Endothelial cell of umbilical vein (primary cell): ENCODE results near the gene UNC5B. TPM values are rescaled to one million over a fixed set of nuclear protein-coding genes. Genes with fewer than 3 reads are reported as not detected.

Source experiments
- BruUV-seq: library from RNA; stranded (reverse); fragments of 400-500 nt; replicated peaks from 2 replicates; lab custom pipeline; 2021; lab: Mats Ljungman, UMichigan
- CTCF ChIA-PET: fragments of 300-600, 350-600 bp; sonication (Branson Sonifier 250); formaldehyde crosslinking; loops from one replicate; lab custom pipeline; 2021; ENCODE audit warnings: antibody characterized with exemption, inconsistent platforms; lab: Charles Lee
- POLR2A ChIA-PET: fragments of 300-600, 350-600 bp; sonication (Branson Sonifier 250); formaldehyde crosslinking; loops from one replicate; lab custom pipeline; 2021; ENCODE audit warnings: antibody characterized with exemption, inconsistent platforms; lab: Charles Lee
- DNase-seq: peaks from one replicate; pipeline ENCODE4 v3.0.0-alpha.2; 2011; ENCODE audit warnings: low read depth, low spot score
- FAIRE-seq: peaks from 2 replicates; lab custom pipeline; 2011; peaks lifted over from hg19 to GRCh38; lab: Jason Lieb, UNC
- H2AFZ ChIP-seq: 2 replicates; pipeline ENCODE4 v1.6.0; 2012; ENCODE audit warnings: low read depth, low read length, control low read depth, inconsistent platforms
- H3K27ac ChIP-seq: 2 replicates; pipeline ENCODE4 v1.5.1; 2011; ENCODE audit warnings: low read depth, mild to moderate bottlenecking, control low read depth, low read length, moderate library complexity; ENCODE audit not compliant: insufficient read depth
- H3K27me3 ChIP-seq, 2 experiments: 2 replicates each; pipeline versions ENCODE4 v1.6.0 to v1.6.1; 2011; ENCODE audit warnings: low read length in 2 of 2, mixed read lengths in 1 of 2; ENCODE audit not compliant: control insufficient read depth in 2 of 2, insufficient read depth in 2 of 2
- H3K36me3 ChIP-seq, 2 experiments: 2 replicates in 1 of 2; 3 replicates in 1 of 2; pipeline ENCODE4 v1.5.1; 2011; ENCODE audit warnings: low read length in 2 of 2, mild to moderate bottlenecking in 1 of 2, moderate library complexity in 1 of 2; ENCODE audit not compliant: control insufficient read depth in 2 of 2, insufficient read depth in 2 of 2; ENCODE audit errors: extremely low read depth in 1 of 2
- H3K4me1 ChIP-seq: 3 replicates; pipeline ENCODE4 v1.5.1; 2011; ENCODE audit warnings: mild to moderate bottlenecking, low read length; ENCODE audit not compliant: control insufficient read depth, insufficient read depth; ENCODE audit errors: extremely low read depth
- H3K4me2 ChIP-seq: 2 replicates; pipeline ENCODE4 v1.6.1; 2011; ENCODE audit warnings: low read length, control low read depth, mixed read lengths; ENCODE audit not compliant: insufficient read depth
- H3K4me3 ChIP-seq, 3 experiments: fragments of 200-600 bp in 1 of 3; sonication (generic), shearing (Covaris generic) in 1 of 3; replicated peaks in 1 of 3; 2 replicates each; pipeline ENCODE4 v1.5.1; 2011 to 2016; ENCODE audit warnings: control low read depth in 3 of 3, low read length in 3 of 3, mild to moderate bottlenecking in 2 of 3, inconsistent platforms in 1 of 3, low read depth in 1 of 3, moderate library complexity in 1 of 3; ENCODE audit not compliant: insufficient read depth in 1 of 3
- H3K79me2 ChIP-seq: 2 replicates; pipeline ENCODE4 v1.6.0; 2012; ENCODE audit warnings: low read length, inconsistent platforms; ENCODE audit not compliant: control insufficient read depth, insufficient read depth
- H3K9ac ChIP-seq: replicated peaks from 2 replicates; pipeline ENCODE3; 2011; ENCODE audit warnings: low read length, control low read depth; ENCODE audit not compliant: insufficient read depth; ENCODE audit errors: extremely low read depth
- H3K9me1 ChIP-seq: replicated peaks from 3 replicates; pipeline ENCODE4 v1.6.0; 2011; ENCODE audit warnings: mild to moderate bottlenecking, low read length; ENCODE audit not compliant: control insufficient read depth, insufficient read depth; ENCODE audit errors: extremely low read depth
- H3K9me3 ChIP-seq: replicated peaks from 2 replicates; pipeline ENCODE4 v1.5.1; 2012; ENCODE audit warnings: low read length, inconsistent platforms; ENCODE audit not compliant: control insufficient read depth, insufficient read depth
- H4K20me1 ChIP-seq: replicated peaks from 2 replicates; pipeline ENCODE3; 2011; ENCODE audit warnings: mild to moderate bottlenecking, low read length; ENCODE audit not compliant: control insufficient read depth, insufficient read depth; ENCODE audit errors: extremely low read depth
- CTCF ChIP-seq, 2 donors: IDR thresholded peaks; 1 replicate in 1 of 2; 2 replicates in 1 of 2; pipeline ENCODE4 v1.5.1; 2011; ENCODE audit warnings: low read length in 2 of 2, mild to moderate bottlenecking in 2 of 2, moderate library complexity in 2 of 2, control low read depth in 1 of 2, inconsistent platforms in 1 of 2, low read depth in 1 of 2; ENCODE audit not compliant: insufficient read depth in 1 of 2; ENCODE audit errors: extremely low read depth in 1 of 2
- EZH2 ChIP-seq: IDR thresholded peaks from 2 replicates; pipeline ENCODE4 v1.6.1; 2012; ENCODE audit warnings: borderline replicate concordance, low read depth, mild to moderate bottlenecking, moderate library complexity, low read length, inconsistent platforms; ENCODE audit not compliant: severe bottlenecking
- FOS ChIP-seq: IDR thresholded peaks from 2 replicates; pipeline ENCODE4 v1.6.1; 2011; ENCODE audit warnings: mild to moderate bottlenecking, low read length, moderate library complexity, borderline replicate concordance; ENCODE audit not compliant: insufficient read depth
- GATA2 ChIP-seq: IDR thresholded peaks from 2 replicates; pipeline ENCODE4 v1.7.0; 2011; ENCODE audit warnings: low read depth, mild to moderate bottlenecking, moderate library complexity, mixed read lengths, low read length; ENCODE audit not compliant: insufficient read length, insufficient read depth
- JUN ChIP-seq: IDR thresholded peaks from 2 replicates; pipeline ENCODE4 v1.6.1; 2011; ENCODE audit warnings: borderline replicate concordance, low read depth; ENCODE audit not compliant: insufficient read length, insufficient read depth
- MAX ChIP-seq: IDR thresholded peaks from 2 replicates; pipeline ENCODE4 v1.6.1; 2011; ENCODE audit not compliant: insufficient read depth, insufficient read length
- MYC ChIP-seq: IDR thresholded peaks from one replicate; pipeline ENCODE4 v1.6.1; 2011; ENCODE audit warnings: mild to moderate bottlenecking, low read depth, low read length
- POLR2AphosphoS5 ChIP-seq: IDR thresholded peaks from 2 replicates; pipeline ENCODE4 v1.6.1; 2012; ENCODE audit warnings: low read depth, mild to moderate bottlenecking, control low read depth, low read length, moderate library complexity; ENCODE audit not compliant: insufficient read depth
- dilution Hi-C: fragments of 300-500 bp; cut with MboI; formaldehyde crosslinking; loops from one replicate; pipeline ENCODE4 v1.15.0; 2019; ENCODE audit warnings: low sequenced_read_pairs; ENCODE audit not compliant: extremely low pct_ligation_motif_present
- intact Hi-C: fragments of 100-400 bp; cut with micrococcal nuclease; formaldehyde crosslinking; loops from one replicate; pipeline ENCODE4 v1.10.0; 2022
- polyA plus RNA-seq, 4 experiments: library from polyadenylated mRNA; depleted of rRNA in 3 of 4; stranded (reverse) in 3 of 4; unstranded in 1 of 4; fragments of >200 nt; gene quantifications; 2 replicates each; pipeline versions ENCODE4 v1.2.1 to v1.2.3, GENCODE V29; 2011 to 2012; ENCODE audit warnings: missing spikeins in 1 of 4
- total RNA-seq: library from RNA; stranded (reverse); gene quantifications from 2 replicates; pipeline ENCODE4 v1.2.3, GENCODE V29; 2021

UNC5B gene
- total and polyA plus RNA-seq, 2 donors (not counting 3 experiments of a cell fraction or from before 2014, with no cell fraction given): 0.39 to 2.5 TPM

DNA sequence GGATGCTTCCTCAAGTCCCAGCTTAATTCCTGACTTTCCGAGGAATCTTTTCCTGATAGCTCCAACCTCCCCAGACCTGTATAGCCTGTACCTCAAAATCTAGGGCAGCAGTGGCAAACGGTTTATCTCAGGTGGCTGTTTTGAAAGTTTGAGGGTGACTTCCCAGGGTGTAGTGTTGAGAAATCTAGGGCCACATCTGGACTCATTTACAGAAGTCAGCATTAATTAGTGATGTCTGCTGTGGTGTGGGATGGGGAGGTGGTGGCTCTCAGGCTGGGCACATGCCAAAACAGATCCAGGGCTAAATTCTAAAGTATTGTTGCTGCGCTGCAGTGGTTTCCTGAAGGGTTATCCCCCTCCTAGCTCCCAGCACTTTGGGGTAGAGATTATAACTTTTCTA lies 38.0 kb downstream of the UNC5B start:
- Histone ChIP-seq H3K27me3 (peaks cover 0 to 11% of the 10 kb centered on the region in 2 experiments), H3K27ac (no peak overlapping the region), H3K4me2 (no peak overlapping the region), H3K9me1 (no peaks in the 10 kb centered on the region), H3K4me3 (no peak overlapping the region), H2AFZ (no peak overlapping the region), H3K79me2 (no peaks in the 10 kb centered on the region), H3K4me1 (peaks cover 14% of the 10 kb centered on the region), H3K36me3 (no peaks in the 10 kb centered on the region), H4K20me1 (no peaks in the 10 kb centered on the region), H3K9me3 (no peaks in the 10 kb centered on the region), H3K9ac (no peak overlapping the region)
- BruUV-seq: no TSS peak
- FAIRE-seq: no peak
- dilution Hi-C loops: no loop called here
- POLR2A ChIA-PET: no interaction called here
- CTCF ChIA-PET: interaction anchor here (1.4 kb wide), 1 partner anchor 20 kb away, joined by 5 read pairs; no protein-coding TSS in a partner anchor
- intact Hi-C loops: no loop called here
- no peak for TF ChIP-seq FOS
- TF ChIP-seq CTCF (IDR thresholded peaks at IDR 0.05; ENCODE audit: extremely low read depth in 1 of 2, insufficient read depth in 1 of 2, low read depth in 1 of 2, low read length in 2 of 2): no peak
- no peak for TF ChIP-seq EZH2
- no peak for TF ChIP-seq JUN
- TF ChIP-seq MYC: no peak
- no peak for TF ChIP-seq POLR2AphosphoS5
- TF ChIP-seq GATA2: no peak
- TF ChIP-seq MAX: no peak
- DNase-seq: no peak
